ENCODE data around the gene UVSSA.

GRCh38 chr4:1356181-1356998 is 9.4 kb downstream of the UVSSA start:
- TF ChIP-seq EZH2phosphoT487 (IDR thresholded peaks at IDR 0.05; ENCODE audit: insufficient read depth, low read depth) (no peak), EZH2 (IDR thresholded peaks at IDR 0.05; ENCODE audit: insufficient read depth, poor library complexity, severe bottlenecking) (no peak)
